Mammary epithelial cell (primary cell): ENCODE data around the gene FGF12.

ENCODE experiments used
- CTCF ChIP-seq, 2 donors: IDR thresholded peaks in 1 of 2; conservative IDR thresholded peaks in 1 of 2; 2 replicates each; pipeline ENCODE4 v1.5.1; 2011 to 2012; ENCODE audit warnings: inconsistent platforms in 2 of 2, low read length in 2 of 2, mild to moderate bottlenecking in 2 of 2, control low read depth in 1 of 2, low read depth in 1 of 2; ENCODE audit not compliant: insufficient read depth in 1 of 2; ENCODE audit errors: extremely low read depth in 1 of 2
- EZH2 ChIP-seq: IDR thresholded peaks from 2 replicates; pipeline ENCODE4 v1.6.1; 2012; ENCODE audit warnings: low read length, inconsistent platforms, borderline replicate concordance

GRCh38 chr3:192273697-192274010, 453.7 kb downstream of the FGF12 start:
- no peak for TF ChIP-seq CTCF (conservative IDR thresholded peaks at IDR 0.05 in 1 of 2, IDR thresholded peaks at IDR 0.05 in 1 of 2; ENCODE audit: extremely low read depth in 1 of 2, insufficient read depth in 1 of 2, low read depth in 1 of 2, low read length in 2 of 2)
- TF ChIP-seq EZH2 = no peak
